Kidney capillary endothelial cell (primary cell): ENCODE results near the gene ZNF740.
"Not testable (repeated sequence)": the region's sequence is repeated elsewhere in the genome, so short reads cannot be mapped to it uniquely, and the experiment has no call there.

ENCODE experiments used
- DNase-seq: peaks from one replicate; pipeline ENCODE4 v3.0.0-alpha.2; 2018; ENCODE audit warnings: low spot score

ZNF740 gene

DNA sequence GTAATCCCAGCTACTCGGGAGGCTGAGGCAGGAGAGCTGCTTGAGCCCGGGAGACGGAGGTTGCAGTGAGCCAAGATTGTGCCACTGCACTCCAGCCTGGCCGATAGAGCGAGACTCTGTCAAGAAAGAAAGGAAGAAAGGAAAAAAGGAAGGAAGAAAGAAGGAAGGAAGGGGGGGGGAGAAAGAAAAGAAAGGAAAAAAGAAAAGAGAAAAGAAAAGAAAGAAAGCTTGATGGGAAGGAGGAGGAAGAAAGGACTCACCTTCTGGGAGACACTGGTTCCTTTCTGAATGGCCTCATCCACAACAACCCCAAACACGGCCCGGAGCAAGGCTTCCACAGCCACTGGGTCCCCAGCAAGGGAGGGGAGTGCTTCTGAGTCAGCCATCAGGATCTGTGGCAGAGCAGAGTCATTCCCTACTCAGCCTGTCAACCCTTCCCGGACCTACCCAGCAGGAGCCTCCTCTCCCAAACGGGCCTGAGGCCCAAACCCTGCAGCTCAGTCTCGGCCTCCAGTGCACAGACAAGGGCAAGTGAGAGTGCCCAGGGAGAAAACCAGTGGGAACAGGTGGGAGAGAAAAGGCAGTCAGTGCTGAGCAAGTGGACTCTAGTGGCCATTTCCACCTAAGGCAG, 7.3 kb upstream of the ZNF740 start:
- no peak for DNase-seq

DNA sequence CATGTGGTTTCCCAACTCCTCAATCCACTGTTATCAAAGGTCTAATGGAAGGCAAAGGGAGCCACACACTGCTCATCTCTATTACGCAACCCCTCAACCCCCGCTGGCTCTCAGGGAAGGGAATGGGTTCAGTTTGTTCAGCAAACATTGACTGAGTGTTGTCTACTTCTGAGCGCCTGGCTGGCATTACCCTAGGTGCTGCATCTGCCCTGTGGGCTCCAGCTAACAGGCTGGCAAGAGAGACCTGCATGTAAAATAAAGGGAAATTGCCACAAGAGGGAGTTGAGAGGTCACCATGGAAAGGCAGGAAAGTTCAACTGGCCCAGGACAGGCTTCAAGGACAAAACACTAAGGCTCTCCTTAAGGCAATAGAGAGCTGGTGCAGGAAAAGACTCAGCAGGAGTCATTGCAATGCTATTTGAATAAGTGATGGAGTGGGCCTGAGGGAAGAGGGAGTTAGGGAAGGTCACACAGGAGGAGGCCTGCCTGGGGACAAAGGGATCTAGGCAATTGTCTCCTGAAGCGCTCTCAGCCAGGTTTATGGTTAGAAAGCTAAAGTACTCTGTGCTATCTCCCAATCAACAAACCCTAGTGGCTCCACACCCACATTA, 5.5 kb upstream of the ZNF740 start:
- peak; percentile 51 for DNase-seq

DNA sequence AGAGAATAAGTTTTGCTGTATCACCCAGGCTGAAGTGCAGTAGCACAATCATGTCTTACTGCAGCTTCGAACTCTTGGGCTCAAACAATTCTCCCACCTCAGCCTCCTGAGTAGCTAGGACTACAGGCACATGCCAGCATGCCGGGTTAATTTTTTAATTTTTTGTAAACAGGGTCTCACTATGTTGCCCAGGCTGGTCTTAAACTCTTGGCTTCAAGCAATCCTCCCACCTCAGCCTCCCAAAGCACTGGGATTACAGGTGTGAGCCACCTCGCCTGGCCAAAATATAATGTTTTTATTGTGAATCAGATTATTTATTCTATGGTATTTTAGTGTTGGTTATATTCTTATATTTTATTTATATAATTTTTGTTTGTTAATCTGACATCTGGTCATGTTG, 3.8 kb upstream of the ZNF740 start:
- DNase-seq: no peak

DNA sequence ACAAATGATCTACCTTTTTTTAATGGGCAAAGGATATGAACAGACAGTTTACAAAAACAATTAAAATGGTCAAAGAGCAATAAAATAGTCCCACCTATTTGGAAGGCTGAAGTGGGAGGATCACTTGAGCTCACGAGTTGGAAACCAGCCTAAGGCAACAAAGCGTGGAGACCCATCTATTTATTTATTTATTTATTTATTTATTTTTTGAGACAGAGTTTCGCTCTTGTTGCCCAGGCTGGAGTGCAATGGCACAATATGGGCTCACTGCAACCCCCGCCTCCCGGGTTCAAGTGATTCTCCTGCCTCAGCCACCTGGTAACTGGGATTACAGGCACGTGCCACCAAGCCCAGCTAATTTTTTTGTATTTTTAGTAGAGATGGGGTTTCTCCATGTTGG, 3.1 kb upstream of the ZNF740 start:
- DNase-seq: not testable (repeated sequence)

DNA sequence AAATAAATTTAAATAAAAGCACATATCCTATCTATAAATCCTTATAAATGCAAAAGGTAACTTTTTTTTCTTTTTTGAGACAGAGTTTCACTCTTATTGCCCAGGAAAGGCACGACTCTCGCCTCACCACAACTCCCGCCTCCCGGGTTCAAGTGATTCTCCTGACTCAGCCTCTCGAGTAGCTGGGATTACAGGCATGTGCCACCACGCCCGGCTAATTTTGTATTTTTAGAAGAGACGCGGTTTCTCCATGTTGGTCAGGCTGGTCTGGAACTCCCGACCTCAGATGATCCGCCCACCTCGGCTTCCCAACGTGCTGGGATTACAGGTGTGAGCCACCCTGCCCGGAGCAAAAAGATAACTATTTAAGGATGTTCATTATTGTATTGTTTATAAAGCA, 1.7 kb upstream of the ZNF740 start:
- DNase-seq: not testable (repeated sequence)

DNA sequence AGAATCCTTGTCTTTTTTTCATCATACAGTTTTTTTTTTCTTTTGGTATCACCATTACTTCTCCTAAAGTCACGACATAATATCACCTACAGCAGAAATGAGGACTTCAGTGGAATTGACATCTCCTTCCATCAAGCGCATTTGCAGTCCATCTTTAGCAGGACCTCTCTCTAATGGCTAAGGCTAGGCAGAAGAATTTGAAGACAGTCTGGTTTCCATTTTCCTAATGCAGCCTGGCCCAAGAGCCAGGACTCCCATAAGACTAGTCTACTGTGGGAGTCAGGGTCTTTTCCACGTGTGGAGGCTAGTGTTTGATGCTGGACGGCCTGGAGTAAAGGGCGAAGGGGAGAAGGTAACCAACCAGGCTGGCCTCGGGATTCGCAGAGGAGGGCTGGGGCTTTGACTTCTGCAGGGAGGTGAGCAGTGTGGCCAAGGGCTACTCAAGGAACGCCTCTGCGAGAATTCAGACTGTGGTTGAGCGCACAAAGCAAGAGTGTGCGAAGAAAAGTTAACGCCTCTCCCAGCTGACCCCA, 769 bp upstream of the ZNF740 start:
- DNase-seq: no peak

DNA sequence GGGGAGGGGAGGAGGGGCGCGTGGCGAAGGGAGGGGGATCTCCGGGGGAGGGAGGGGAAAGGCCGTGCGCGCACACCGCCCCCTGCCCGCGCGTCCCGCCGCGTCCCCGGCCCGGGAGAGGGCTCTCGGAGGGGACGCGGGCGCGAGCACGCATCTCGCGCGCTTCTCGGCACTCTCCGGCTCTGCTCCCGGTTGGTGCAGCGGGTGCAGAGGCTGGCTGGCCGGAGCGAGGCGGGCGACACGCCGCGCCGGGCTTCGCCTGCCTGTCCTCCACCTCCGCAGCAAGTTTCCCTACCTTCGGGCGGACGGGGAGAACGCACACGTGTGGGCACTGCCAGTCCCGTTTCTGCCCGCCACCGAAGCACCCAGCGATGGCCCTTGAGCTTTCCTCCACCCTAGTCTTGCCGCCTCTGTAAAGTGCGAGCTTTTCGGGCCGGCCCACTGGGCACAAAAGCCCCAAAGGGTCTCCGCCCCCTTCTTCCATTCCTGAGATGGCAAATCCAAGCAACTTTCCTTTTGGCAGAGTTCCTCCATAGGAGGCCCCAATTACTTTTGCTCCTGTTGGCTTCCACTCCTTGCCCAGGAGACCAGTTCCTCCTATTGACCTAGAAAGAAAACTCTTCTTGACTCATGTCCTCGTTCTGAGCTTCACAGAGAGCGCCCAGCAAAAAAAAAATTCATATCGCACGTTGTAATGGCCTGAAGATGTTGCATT, 566 bp downstream of the ZNF740 start:
- DNase-seq: peak; percentile 40

DNA sequence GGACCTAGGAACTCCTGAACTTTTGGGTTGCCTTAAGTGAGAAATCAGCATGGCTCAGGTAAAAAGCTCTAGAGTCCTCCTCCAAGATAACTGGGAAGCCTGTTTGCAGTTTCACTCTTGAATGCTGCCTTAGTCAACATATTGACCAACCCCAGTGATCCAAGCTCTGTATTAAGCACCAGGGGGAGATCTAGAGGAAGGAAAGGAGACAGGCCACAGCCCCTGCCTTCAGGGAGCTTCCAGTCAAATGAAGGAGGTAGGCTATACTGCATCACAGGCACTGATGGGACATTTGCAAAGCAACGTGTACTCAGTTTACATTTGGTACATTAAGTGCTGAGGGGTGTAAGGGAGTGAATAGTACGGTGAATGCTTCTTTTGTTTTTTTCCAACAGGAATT, 1.4 kb downstream of the ZNF740 start:
- no peak for DNase-seq

DNA sequence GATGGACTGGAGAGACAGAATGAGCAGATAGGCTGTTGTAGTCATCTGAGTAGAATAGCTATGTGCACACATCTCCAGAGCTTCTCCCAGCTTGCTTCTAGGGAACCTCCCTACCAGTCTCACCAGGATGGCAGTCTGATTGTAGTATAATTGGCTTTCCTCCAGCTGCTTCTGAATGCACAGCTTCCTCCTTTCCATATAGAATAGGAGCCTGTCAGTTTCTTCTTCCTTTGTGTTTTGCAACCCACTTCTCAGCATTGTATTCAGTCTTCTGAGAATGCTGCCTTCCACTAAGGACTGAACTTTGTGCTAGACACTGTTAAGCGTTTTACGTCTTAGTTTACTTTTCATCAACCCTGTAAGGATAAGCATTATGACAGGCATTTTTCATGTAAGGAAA, 2.4 kb downstream of the ZNF740 start:
- DNase-seq: no peak

DNA sequence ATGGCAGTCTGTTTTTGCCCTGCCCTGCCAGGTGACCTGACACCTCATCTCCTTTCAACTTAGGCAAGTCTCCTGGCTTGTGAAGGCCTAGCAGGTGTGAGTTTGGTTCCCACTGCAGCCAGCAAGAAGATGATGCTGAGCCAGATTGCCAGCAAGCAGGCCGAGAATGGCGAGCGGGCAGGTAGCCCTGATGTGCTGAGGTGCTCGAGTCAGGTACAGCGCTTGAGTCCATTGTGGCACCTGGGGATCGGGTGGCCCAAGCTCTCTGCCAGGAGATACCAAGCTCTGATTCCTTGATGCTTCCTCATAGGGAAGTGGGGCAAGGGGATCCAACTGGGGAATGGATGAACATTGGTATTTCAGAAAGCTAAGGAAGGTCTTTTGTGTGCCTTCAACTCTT, 4.3 kb downstream of the ZNF740 start:
- DNase-seq: no peak

DNA sequence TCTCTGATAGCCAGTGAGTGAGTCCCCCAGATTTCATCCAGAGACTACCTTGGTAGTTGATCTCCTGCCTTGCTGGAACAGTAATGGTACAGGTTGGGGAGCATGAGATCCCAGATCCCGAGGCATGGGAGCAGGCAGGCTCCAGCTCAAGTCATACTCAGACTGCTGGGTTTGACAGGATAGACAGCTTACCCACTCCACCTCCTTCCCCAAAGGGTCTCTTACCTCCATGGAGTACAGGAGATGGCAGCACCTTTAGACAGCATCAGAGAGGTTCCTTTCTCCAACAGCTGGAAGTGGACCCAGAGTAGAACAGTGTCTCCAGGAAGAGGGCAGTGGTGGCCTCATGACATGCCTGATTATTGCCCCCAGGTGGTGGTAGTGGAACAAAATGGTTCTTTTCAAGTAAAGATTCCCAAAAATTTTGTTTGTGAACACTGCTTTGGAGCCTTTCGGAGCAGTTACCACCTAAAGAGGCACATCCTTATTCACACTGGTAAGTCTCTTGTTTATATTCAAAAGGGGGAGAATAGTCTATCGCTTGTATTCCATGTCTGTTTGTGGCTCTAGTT, 5.1 kb downstream of the ZNF740 start:
- DNase-seq: no peak

DNA sequence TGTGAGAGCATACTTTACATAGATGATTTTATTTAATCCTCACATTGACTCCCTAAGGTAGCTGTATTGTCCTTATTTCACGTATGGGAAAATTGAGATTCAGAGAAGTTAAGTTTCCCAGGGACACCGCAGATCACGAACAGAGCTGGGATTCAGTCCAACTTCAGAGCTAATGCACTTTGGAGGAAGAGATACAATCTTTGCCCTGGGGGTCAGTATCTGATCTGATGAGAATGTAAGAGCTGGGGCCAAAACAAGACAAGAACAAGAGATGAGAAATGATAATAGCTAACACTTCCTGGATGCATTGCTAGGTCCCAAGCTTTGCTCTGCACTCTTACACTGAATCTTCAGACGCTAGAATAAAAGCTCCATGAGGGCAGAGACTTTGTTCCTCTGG, 6.2 kb downstream of the ZNF740 start:
- no peak for DNase-seq

DNA sequence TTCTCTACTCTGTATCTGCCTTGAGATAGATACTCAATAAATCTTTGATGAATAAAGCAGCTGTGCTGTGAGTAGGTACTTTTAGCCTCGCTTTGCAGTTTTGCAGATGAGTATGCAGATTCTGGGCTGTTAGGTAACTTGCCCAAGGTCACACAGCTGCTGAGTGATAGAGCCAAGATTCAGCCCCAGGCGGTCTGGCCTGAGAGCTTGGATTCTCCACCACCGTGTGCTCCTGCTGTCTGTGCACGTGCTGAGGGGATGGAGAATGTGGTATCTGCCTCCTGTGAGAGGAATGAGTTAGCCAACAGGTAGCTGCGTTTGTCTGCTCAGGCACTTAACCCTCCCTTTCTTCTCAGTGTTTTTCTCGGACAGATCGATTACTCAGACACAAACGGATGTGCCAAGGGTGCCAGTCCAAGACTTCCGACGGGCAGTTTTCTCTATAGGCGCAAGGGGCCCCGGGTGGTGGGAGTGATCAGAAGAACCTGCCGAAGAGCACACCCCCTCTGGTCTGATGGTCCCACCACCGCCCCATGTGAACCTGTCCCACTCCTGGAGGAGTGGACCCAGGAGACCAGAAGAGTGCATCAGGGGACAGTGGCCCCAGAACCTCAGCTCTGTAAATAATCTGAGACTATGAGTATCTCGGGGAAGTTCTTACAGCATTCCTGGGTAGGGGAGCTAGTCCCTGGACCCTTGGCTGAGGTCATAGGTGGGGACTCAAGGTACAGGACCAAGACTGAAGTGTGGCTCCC, 6.8 kb downstream of the ZNF740 start:
- DNase-seq: no peak

DNA sequence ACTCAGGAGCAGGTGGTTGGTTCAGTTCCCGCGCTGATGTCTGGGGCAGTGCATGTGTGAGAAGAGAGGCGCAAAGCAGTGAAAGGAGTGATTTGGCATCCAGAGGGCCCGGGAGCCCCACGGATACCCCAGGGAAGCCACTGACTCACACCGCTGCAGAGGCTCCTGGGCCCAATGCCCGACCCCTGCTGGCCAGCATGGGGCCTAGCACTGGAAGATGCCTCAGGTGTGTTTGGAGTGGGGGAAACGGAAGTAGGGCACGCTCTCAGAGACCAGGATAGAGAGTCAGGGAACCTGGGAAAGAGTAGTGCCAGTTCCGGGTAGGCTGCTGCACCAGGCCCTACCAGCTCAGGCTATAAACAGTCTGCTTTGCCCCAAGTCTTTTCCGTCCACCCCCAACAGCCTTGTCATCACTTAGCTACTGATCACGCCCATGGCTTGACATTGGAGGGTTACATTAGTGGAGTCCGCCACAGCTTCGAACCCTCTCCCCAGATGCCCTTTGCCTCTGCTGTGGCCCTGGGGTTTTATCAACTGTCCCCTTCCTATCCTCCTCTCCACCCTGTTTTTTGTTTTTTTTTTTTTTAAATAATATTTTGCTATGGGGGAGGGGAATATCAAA, 9.7 kb downstream of the ZNF740 start:
- no peak for DNase-seq

DNA sequence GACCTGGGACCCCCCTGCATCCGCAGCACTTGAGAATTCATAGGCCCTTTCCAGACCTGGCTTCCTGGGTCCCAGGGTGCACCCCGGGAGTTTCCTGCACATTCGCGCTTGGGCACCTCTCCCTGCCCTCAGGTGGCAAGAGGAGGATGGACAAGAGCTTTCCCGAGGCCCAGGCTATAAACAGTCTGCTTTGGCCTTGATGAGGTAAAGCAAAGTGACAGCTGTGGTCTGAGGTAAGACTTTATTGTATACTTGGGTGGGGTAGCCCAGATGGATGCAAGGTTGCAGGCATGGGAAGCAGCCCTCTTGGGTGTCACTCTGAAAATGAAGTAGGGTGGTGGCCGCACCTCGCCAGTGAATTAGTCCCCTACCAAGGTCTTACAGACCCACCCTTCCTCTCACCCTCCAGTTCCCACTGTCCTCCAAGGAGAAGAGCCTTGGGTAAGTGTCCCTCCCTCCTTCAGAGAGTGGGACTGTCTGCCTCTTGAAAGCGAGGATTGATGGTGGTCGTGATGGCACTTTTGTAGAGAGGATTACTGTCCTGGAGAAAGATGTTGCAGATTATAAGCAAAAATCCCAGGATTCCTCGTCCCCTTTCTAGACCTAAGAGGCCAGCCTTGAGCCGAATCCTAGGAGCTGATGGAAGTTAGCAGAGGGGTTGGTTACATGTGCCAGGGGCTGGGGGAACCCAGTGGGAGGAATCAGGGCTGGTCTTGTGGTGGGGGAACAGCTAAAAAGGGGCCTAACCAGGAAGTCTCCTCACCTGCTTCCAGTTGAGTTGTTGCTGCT, 10.8 kb downstream of the ZNF740 start:
- DNase-seq: no peak

DNA sequence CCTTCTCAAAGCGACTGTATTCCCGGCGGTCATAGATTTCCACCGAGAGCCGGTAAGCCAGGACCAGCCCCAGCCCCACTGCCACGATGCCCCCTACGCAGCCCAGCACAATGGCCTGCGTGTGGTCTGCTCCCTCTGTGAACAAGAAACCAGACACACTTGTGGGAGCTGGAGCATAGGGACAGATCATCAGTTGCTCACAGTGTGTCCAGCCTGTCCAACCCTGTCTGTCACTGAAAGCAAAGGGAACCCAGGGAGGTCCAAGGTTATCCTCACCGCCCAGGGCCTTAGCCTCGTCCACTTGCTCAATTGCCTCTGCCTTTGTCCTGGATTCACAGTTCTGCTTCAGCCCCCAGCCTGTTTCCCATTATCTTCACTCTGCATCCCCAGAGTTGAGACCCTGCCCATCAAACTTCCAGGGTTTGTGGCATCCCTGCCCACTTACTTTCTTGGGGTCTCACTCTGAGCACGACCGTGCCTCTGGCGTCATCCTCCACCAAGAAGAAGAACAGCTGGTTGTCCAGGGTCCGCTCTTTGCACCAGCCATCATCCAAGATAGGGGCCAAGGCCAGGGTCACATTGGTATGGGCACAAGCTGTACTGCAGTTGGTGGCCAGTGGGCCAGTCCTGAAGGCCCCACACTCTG, 11.5 kb downstream of the ZNF740 start:
- DNase-seq: no peak

DNA sequence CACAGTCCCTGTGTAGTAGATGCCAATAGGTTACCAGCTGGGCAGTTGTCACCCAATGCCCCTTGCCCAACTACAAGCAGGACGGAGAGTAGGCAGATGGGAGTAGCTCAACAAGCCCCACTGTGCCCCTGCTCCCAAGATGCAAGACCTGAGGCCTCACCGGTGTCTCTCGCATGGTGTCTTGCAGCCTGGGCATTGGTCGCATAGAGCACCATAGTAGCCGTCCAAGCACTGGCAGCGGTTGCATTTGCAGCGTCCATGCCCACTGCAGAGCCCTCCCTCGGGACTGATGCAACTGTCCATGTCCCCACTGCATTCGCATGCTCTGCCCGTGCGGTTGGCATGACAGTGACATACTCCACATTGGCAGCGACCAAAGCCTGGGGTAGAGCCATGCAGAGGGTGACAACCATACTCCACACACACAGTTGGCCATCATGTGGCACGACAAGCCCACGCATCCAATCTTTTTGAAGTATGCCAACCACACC, 12.1 kb downstream of the ZNF740 start:
- no peak for DNase-seq

DNA sequence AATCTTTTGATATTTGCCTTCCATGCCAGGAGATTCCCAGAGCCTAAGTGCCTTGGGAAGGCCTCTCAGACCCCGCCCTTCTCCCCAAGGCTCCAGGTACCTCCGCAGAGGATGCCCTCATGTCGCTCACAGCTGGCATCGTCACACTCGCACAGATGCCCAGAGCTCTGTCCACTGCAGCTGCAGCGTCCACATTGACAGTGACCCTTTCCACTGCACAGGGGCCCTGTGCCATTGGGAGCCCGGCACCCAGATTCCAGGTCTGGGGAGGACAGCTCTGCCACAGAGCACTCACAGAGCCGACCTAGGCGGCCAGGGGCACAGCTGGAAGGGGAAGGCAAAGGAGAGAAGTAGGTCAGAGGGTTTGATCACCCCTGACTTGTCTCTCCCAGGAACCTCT, 12.5 kb downstream of the ZNF740 start:
- DNase-seq: no peak

DNA sequence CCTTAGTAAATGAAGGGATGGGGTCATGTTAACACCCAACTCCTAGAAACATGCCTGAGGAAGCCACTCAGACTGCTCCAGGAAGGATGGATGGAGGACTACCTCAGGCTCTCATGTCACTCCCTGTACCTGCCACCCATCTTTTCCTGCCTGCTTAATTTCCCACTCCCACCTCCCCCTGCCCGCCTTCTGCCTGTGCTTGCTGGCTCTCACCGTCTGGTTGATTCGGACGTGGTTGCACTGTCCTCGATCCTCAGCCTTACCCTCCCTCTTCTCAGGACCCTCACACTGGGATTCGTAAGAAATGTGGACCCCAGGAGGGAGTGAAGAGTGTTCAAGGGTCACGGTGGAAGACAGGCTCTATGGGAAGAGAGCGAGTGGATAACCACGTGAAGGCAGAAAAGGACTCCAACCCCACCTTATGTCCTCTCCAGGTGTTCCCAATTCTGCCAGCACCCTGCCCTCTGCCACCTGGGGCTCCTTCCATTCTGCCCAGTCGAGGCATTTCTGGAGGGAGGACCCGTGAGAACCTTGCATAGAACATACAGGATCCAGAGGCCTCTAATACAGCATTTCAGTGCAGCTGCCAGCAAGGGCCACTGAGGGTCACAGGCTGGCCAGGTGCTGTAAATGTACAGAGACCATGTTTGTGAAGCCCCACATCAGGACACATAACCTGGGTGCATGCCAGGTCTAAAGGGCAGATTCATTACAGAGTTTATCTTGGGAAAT, 13.6 kb downstream of the ZNF740 start:
- DNase-seq: no peak

DNA sequence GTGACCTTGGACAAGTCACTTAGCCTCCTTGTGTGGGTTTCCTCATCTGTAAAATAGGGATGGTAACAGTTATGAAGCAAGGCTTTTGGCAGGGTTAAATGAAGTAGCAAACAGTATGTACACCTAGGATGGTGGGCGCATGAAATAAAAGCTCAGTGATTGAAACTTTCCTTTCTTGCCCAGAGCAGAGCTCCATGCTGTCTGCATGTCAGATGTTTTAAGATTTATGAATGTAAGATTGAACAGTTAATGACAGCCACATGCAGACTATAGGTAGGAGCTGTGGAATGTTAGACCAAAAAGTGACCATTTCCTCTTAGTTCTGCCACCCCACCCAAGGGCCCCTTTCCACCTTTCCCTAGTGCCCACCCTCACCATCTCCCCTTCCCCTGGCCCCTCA, 14.5 kb downstream of the ZNF740 start:
- no peak for DNase-seq
